Neural cell (in vitro differentiated cells): Measurements from ENCODE around the gene LRRIQ4.

ENCODE experiments used
- CTCF ChIP-seq: fragments of 450-650 bp; IDR thresholded peaks from 2 replicates; pipeline ENCODE4 v1.5.1; 2014; ENCODE audit warnings: antibody characterized with exemption, mild to moderate bottlenecking, moderate library complexity; ENCODE audit not compliant: poor library complexity, severe bottlenecking
- EP300 ChIP-seq: fragments of 450-650 bp; conservative IDR thresholded peaks from 2 replicates; pipeline ENCODE4 v1.6.1; 2014; ENCODE audit warnings: antibody characterized with exemption, mild to moderate bottlenecking, moderate library complexity; ENCODE audit not compliant: poor library complexity, severe bottlenecking
- EZH2 ChIP-seq: fragments of 200-600, 300-800 bp; shearing (Covaris generic), sonication (generic); IDR thresholded peaks from 2 replicates; pipeline ENCODE4 v1.6.1; 2014; ENCODE audit warnings: antibody characterized with exemption, low read length, borderline replicate concordance, mild to moderate bottlenecking; ENCODE audit not compliant: insufficient read depth, poor library complexity, severe bottlenecking
- MXI1 ChIP-seq: fragments of 450-650 bp; conservative IDR thresholded peaks from 2 replicates; pipeline ENCODE4 v1.6.1; 2014; ENCODE audit warnings: antibody characterized with exemption, mild to moderate bottlenecking; ENCODE audit not compliant: poor library complexity, severe bottlenecking
- POLR2AphosphoS5 ChIP-seq: IDR thresholded peaks from 2 replicates; pipeline ENCODE4 v1.6.1; 2012
- RAD21 ChIP-seq: fragments of 450-650 bp; conservative IDR thresholded peaks from 2 replicates; pipeline ENCODE4 v1.6.1; 2014; ENCODE audit warnings: antibody characterized with exemption, mild to moderate bottlenecking, moderate library complexity
- SMC3 ChIP-seq: fragments of 450-650 bp; conservative IDR thresholded peaks from 2 replicates; pipeline ENCODE4 v1.6.1; 2014; ENCODE audit warnings: antibody characterized with exemption, mild to moderate bottlenecking, moderate library complexity; ENCODE audit not compliant: poor library complexity
- TAF1 ChIP-seq: IDR thresholded peaks from 2 replicates; pipeline ENCODE4 v1.6.1; 2012; ENCODE audit warnings: low read depth

- no peak for TF ChIP-seq CTCF
- no peak for TF ChIP-seq EP300
- TF ChIP-seq POLR2AphosphoS5 = no peak
- no peak for TF ChIP-seq EZH2
- TF ChIP-seq RAD21 = no peak
- TF ChIP-seq SMC3 = no peak
- TF ChIP-seq TAF1 = no peak
- no peak for TF ChIP-seq MXI1
These were observed 15.0 kb downstream of the LRRIQ4 start for GRCh38 chr3:169827712-169828111.
